Mesodermal cell (in vitro differentiated cells): Measurements from ENCODE around the gene DYNLL2.
"Not testable (repeated sequence)": the region's sequence is repeated elsewhere in the genome, so short reads cannot be mapped to it uniquely, and the experiment has no call there.

Experiments used
- H3K27ac ChIP-seq: 2 replicates; pipeline ENCODE4 v1.7.0; 2013; ENCODE audit warnings: mild to moderate bottlenecking, low read depth, low read length, moderate library complexity; ENCODE audit not compliant: severe bottlenecking
- H3K36me3 ChIP-seq: 2 replicates; pipeline ENCODE4 v1.7.1; 2013; ENCODE audit warnings: mild to moderate bottlenecking, low read length, moderate library complexity; ENCODE audit not compliant: control insufficient read depth, insufficient read depth
- H3K4me1 ChIP-seq: one replicate; pipeline ENCODE4 v1.7.1; 2013; ENCODE audit warnings: mild to moderate bottlenecking, low read length; ENCODE audit not compliant: insufficient read depth, control insufficient read depth, poor library complexity, severe bottlenecking
- H3K4me3 ChIP-seq: 2 replicates; pipeline ENCODE4 v1.7.0; 2013; ENCODE audit warnings: low read length, control low read depth, mild to moderate bottlenecking; ENCODE audit not compliant: insufficient read depth, poor library complexity, severe bottlenecking; ENCODE audit errors: extremely low read depth
- H3K9me3 ChIP-seq: 2 replicates; pipeline ENCODE4 v1.7.1; 2013; ENCODE audit warnings: mild to moderate bottlenecking, low read length, moderate library complexity; ENCODE audit not compliant: control insufficient read depth
- WGBS, 2 experiments: methylation state at CpG; one replicate each; pipeline ENCODE4 v1.1.5; 2013; ENCODE audit warnings: missing lambda C conversion rate in 2 of 2; ENCODE audit not compliant: insufficient coverage in 2 of 2; 5-methylcytosine and 5-hydroxymethylcytosine counted together

The DYNLL2 gene

DNA sequence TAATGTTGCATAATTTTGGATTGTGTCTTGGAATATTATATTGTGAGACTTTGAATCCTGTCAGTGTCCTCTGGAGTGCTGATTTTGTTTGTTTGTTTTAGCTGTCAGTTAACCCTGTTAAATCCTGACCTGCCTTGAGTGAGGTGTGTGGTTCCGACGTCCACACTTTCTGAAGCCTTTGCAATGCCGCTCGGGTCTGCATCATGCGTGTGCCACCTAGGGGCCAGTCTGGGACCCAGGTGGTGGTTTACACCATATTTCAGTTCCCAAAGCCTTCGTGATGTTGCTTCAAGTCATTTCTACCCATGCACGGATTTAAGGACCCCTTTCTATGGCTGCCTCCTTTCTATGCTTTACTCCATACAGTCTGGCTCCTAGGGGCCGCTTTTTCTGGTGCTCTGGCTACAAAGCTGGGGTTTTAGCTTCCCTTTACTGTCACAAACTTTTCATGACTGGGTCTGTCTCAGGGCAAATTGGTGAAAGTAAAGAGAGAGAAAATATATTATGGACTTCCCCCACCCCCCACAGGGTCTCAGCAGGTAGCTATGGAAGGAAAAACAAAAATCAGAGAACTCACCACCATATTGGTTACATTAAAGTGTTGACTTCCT is 53.6 kb downstream of the DYNLL2 start:
- Histone ChIP-seq H3K4me3 (no peak overlapping the region), H3K9me3 (no peaks in the 10 kb centered on the region), H3K4me1 (no peaks in the 10 kb centered on the region), H3K36me3 (no peaks in the 10 kb centered on the region), H3K27ac (no peak overlapping the region)
- 20 to 30% methylated on average over 7 to 8 of the region's 8 CpGs for WGBS, 2 experiments

DNA sequence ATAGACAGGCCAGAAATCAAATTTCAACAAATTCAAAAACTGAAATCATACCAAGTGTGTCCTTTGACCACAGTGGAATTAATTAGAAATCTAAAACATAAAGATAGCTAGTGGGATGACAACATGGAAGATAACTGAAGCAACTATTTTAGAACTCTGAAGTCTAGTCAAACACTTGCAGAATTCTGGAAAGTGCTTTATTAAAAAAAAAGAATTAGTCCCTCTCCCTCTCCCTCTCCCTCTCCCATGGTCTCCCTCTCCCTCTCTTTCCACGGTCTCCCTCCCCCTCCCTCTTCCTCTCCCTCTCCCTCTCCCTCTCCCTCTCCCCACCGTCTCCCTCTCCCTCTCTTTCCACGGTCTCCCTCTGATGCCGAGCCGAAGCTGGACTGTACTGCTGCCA is 58.3 kb downstream of the DYNLL2 start:
- Histone ChIP-seq H3K4me1 (no peaks in the 10 kb centered on the region), H3K36me3 (no peaks in the 10 kb centered on the region), H3K27ac (no peak overlapping the region), H3K9me3 (peaks cover 9% of the 10 kb centered on the region), H3K4me3 (no peak overlapping the region)
- no CpG with 5 or more reads among the region's 5 CpGs for WGBS, 2 experiments

DNA sequence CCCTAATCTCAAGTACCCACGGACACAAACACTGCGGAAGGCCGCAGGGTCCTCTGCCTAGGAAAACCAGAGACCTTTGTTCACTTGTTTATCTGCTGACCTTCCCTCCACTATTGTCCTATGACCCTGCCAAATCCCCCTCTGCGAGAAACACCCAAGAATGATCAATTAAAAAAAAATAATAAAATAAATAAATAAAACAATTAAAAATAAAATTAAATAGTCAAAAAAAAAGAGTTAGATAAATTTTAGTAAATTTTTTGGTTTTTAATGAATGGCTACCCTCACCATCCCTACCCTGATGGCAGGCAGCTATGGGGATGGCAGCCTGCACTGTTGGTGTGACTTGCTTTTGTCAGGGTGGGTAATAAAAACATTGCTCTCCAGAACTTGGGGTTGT is 60.1 kb downstream of the DYNLL2 start:
- WGBS, 2 experiments: no CpG with 5 or more reads among the region's 4 CpGs
- H3K36me3 ChIP-seq, H3K27ac ChIP-seq, H3K9me3 ChIP-seq, H3K4me1 ChIP-seq, H3K4me3 ChIP-seq: not testable (repeated sequence)

DNA sequence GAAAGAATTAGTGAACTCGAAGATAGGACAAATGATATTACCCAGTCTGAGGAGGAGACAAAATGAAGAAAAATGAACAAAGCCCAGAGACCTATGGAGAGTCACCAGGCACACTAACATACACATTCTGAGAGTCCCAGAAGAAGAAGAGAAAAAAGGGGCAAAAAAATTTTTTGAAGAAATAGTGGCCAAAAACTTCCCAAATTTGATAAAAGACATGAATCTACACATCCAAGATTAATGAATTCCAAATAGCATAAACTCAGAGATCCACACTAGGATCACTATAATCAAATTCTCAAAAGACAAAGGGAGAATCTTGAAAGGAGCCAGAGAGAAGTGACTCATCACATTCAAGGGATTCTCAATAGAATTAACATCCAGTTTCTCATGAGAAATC is 61.6 kb downstream of the DYNLL2 start:
- H3K9me3 ChIP-seq: peaks cover 9% of the 10 kb centered on the region

More for the DNA sequence above, 61.6 kb downstream of the DYNLL2 start:
- WGBS, 2 experiments: 60% methylated on average over 1 of the region's 1 CpG; no CpG with 5 or more reads in 1 of the 2 experiments
- Histone ChIP-seq H3K4me3 (no peak overlapping the region), H3K27ac (no peak overlapping the region), H3K4me1 (no peaks in the 10 kb centered on the region), H3K36me3 (no peaks in the 10 kb centered on the region)
